GM19099 (cell line): ENCODE measurements around the gene MCTS1.

Experiments
- POLR2A ChIP-seq: IDR thresholded peaks from 3 replicates; pipeline ENCODE4 v1.6.1; 2011; ENCODE audit warnings: low read depth; ENCODE audit not compliant: insufficient read length; ENCODE audit errors: extremely low read depth

MCTS1 gene

GRCh38 chrX:120604361-120604782, 471 bp downstream of the MCTS1 start:
- TF ChIP-seq POLR2A: no peak

GRCh38 chrX:120612086-120612485, 8.2 kb downstream of the MCTS1 start:
- TF ChIP-seq POLR2A: no peak

GRCh38 chrX:120614816-120615215, 10.9 kb downstream of the MCTS1 start:
- no peak for TF ChIP-seq POLR2A

GRCh38 chrX:120617996-120618630, 14.2 kb downstream of the MCTS1 start:
- TF ChIP-seq POLR2A: no peak

- no peak for TF ChIP-seq POLR2A
These were observed 21.5 kb downstream of the MCTS1 start for GRCh38 chrX:120625371-120625770.

GRCh38 chrX:120629667-120630537, 26.0 kb downstream of the MCTS1 start, which contains the start of gene C1GALT1C1:
C1GALT1C1 (minus strand) TSS chrX:120630054; CDS start chrX:120627166, 2,888 bp downstream.
- TF ChIP-seq POLR2A: peak; percentile 75

- no peak for TF ChIP-seq POLR2A
These were observed 34.7 kb downstream of the MCTS1 start for GRCh38 chrX:120638619-120639018.

GRCh38 chrX:120642871-120643270, 39.0 kb downstream of the MCTS1 start:
- TF ChIP-seq POLR2A: no peak

GRCh38 chrX:120647127-120647526, 43.2 kb downstream of the MCTS1 start:
- no peak for TF ChIP-seq POLR2A

GRCh38 chrX:120653000-120653399, 49.1 kb downstream of the MCTS1 start:
- TF ChIP-seq POLR2A: no peak

- TF ChIP-seq POLR2A: no peak
These were observed 56.7 kb downstream of the MCTS1 start for GRCh38 chrX:120660637-120661036.
